ENCODE results near the gene CACNA1S. TPM values are rescaled to one million over a fixed set of nuclear protein-coding genes. Genes with fewer than 3 reads are reported as not detected.

Gene CACNA1S
- not detected for total RNA-seq

DNA sequence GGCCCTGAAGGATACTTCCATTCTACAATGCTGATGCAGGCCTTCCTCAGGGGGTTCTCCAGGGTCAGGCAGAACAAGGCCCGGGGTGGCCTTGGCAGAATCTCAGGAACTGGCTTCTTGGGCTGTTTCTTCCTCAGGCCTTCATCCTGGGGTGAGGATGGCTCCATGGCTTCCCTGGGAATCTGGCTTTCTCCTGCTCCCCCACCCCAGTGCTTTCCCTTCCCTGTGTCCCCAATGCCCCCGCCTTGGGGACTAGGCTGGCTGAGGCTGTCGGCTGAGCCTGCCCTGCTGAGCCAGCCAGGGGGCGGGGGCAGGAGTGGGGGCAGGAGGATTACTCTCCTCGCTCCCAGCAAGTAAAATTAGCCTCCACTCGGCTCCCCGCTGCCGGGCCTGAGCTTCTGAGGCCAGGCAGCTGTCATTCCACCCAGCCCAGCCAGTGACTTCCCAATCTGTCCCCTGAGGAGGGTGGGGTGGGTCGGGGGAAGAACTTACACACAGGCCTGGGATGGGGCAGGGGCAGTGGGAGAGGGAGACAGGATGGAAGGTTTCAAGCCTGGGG lies at the start of gene CACNA1S:
Gene CACNA1S, minus strand, starts transcription at position 254 of the 559 bp plus-strand sequence. Its CDS starts 87 bp downstream, at position 167.
- WGBS, 2 donors (ENCODE audit: low coverage in 1 of 2): no CpG with 5 or more reads among the region's 9 CpGs
- no peak for TF ChIP-seq CTCF (IDR thresholded peaks at IDR 0.05)
- TF ChIP-seq POLR2AphosphoS5 (IDR thresholded peaks at IDR 0.05): no peak
- no peak for TF ChIP-seq POLR2A (IDR thresholded peaks at IDR 0.05)
- TF ChIP-seq EP300 (IDR thresholded peaks at IDR 0.05): no peak

GRCh38 chr1:201157949-201158348 lies 45.7 kb upstream of the CACNA1S start:
- H3K4me3 ChIP-seq: no peak overlapping the region
- peaks cover 0 to 18% (median 8%) of the 10 kb centered on the region in 3 donors for H3K4me1 ChIP-seq
- no peak overlapping the region for H3K27ac ChIP-seq
- H3K9me3 ChIP-seq: no peaks in the 10 kb centered on the region
- no peak for TF ChIP-seq CTCF (IDR thresholded peaks at IDR 0.05)
- TF ChIP-seq POLR2A (IDR thresholded peaks at IDR 0.05): no peak
- TF ChIP-seq EP300 (IDR thresholded peaks at IDR 0.05): no peak
- TF ChIP-seq POLR2AphosphoS5 (IDR thresholded peaks at IDR 0.05): no peak
- 100% methylated on average over 1 of the region's 2 CpGs; no CpG with 5 or more reads in 1 of the 2 donors for WGBS, 2 donors (ENCODE audit: low coverage in 1 of 2)
- no peaks in the 10 kb centered on the region for H3K36me3 ChIP-seq
- no peak for ATAC-seq
- no peaks in the 10 kb centered on the region for H3K27me3 ChIP-seq

More for the DNA sequence above, at the start of gene CACNA1S:
- H3K4me1 ChIP-seq: peaks cover 0 to 19% (median 0%) of the 10 kb centered on the region in 3 donors
- H3K9me3 ChIP-seq: no peaks in the 10 kb centered on the region
- H3K36me3 ChIP-seq: no peaks in the 10 kb centered on the region
- H3K27me3 ChIP-seq: peaks cover 5% of the 10 kb centered on the region
- ATAC-seq: no peak
- no peak within 1 kb of the TSS for H3K4me3 ChIP-seq
- no peak within 1 kb of the TSS for H3K27ac ChIP-seq

GRCh38 chr1:201156819-201157218 lies 44.6 kb upstream of the CACNA1S start:
- ATAC-seq: no peak
- Histone ChIP-seq H3K4me3 (no peak overlapping the region), H3K27ac (no peak overlapping the region), H3K27me3 (no peaks in the 10 kb centered on the region), H3K9me3 (no peaks in the 10 kb centered on the region), H3K36me3 (peaks cover 0 to 1% of the 10 kb centered on the region in 2 donors), H3K4me1 (peaks cover 0 to 25% (median 8%) of the 10 kb centered on the region in 3 donors)
- no peak for TF ChIP-seq CTCF (IDR thresholded peaks at IDR 0.05)
- TF ChIP-seq POLR2A (IDR thresholded peaks at IDR 0.05): no peak
- TF ChIP-seq EP300 (IDR thresholded peaks at IDR 0.05): no peak
- no peak for TF ChIP-seq POLR2AphosphoS5 (IDR thresholded peaks at IDR 0.05)

- peaks cover 0 to 6% of the 10 kb centered on the region in 2 donors for H3K36me3 ChIP-seq
- no peak overlapping the region for H3K4me3 ChIP-seq
- WGBS, 2 donors (ENCODE audit: low coverage in 1 of 2): 72 to 91% methylated on average over 3 of the region's 3 CpGs
- TF ChIP-seq POLR2A (IDR thresholded peaks at IDR 0.05): no peak
- TF ChIP-seq POLR2AphosphoS5 (IDR thresholded peaks at IDR 0.05): no peak
- no peak for TF ChIP-seq CTCF (IDR thresholded peaks at IDR 0.05)
- no peak for TF ChIP-seq EP300 (IDR thresholded peaks at IDR 0.05)
- H3K9me3 ChIP-seq: no peaks in the 10 kb centered on the region
- H3K27me3 ChIP-seq: no peaks in the 10 kb centered on the region
- no peak overlapping the region for H3K27ac ChIP-seq
- H3K4me1 ChIP-seq: peaks cover 0 to 25% (median 8%) of the 10 kb centered on the region in 3 donors
- ATAC-seq: no peak
These were observed 44.1 kb upstream of the CACNA1S start for GRCh38 chr1:201156346-201156745.

GRCh38 chr1:201155354-201155753 lies 43.1 kb upstream of the CACNA1S start:
- Histone ChIP-seq H3K36me3 (peaks cover 0 to 16% of the 10 kb centered on the region in 2 donors), H3K27ac (no peak overlapping the region), H3K27me3 (no peaks in the 10 kb centered on the region), H3K9me3 (no peaks in the 10 kb centered on the region), H3K4me3 (no peak overlapping the region), H3K4me1 (peaks cover 0 to 25% (median 8%) of the 10 kb centered on the region in 3 donors)
- ATAC-seq: no peak
- WGBS, 2 donors (ENCODE audit: low coverage in 1 of 2): 90 to 100% methylated on average over 1 of the region's 2 CpGs
- no peak for TF ChIP-seq CTCF (IDR thresholded peaks at IDR 0.05)

Data from gastroesophageal sphincter (tissue), 4 donors.